MG63 (cell line): ENCODE measurements around the gene MCU. TPM values are rescaled to one million over a fixed set of nuclear protein-coding genes. Genes with fewer than 3 reads are reported as not detected.

Experiments used
- total RNA-seq: library from RNA; depleted of rRNA; stranded (reverse); fragments of >200 nt; shearing (Covaris generic); gene quantifications from 2 replicates; pipeline ENCODE4 v1.2.3, GENCODE V29; 2014; ENCODE audit warnings: low replicate concordance; rRNA removed

MCU gene
- total RNA-seq, 1 experiment from 2014 or later: 24.5 TPM

Other genes starting within 250 kb of the MCU start
- gene MICU1, start 66.1 kb upstream of the MCU start, total RNA-seq: 35.1 and 49.8 TPM in 2 replicates
- gene OIT3, start 201.6 kb downstream of the MCU start, total RNA-seq: not detected in 2 replicates